SU-DHL-6 (cell line): ENCODE measurements around the gene PHACTR1.

ENCODE experiments used
- H2AFZ ChIP-seq: fragments of 200-600 bp; sonication (generic); 2 replicates; pipeline ENCODE4 v1.6.1; 2014; ENCODE audit warnings: low read depth, mild to moderate bottlenecking, moderate library complexity, mixed read lengths, antibody characterized with exemption, low read length; ENCODE audit not compliant: severe bottlenecking
- H3F3A ChIP-seq: fragments of 200-600 bp; shearing (Covaris generic); 2 replicates; pipeline ENCODE4 v1.6.0; 2016; ENCODE audit warnings: antibody characterized with exemption, mild to moderate bottlenecking; ENCODE audit not compliant: insufficient read depth
- H3K27ac ChIP-seq: fragments of 200-600 bp; sonication (generic); 2 replicates; pipeline ENCODE4 v1.5.1; 2016; ENCODE audit warnings: low read depth, mild to moderate bottlenecking, low read length, moderate library complexity, mixed read lengths
- H3K27me3 ChIP-seq: fragments of 200-600 bp; sonication (generic), shearing (Covaris generic); 2 replicates; pipeline ENCODE4 v1.6.0; 2014; ENCODE audit warnings: mild to moderate bottlenecking, low read length
- H3K36me3 ChIP-seq: fragments of 200-600 bp; sonication (generic); 2 replicates; pipeline ENCODE4 v1.6.1; 2014; ENCODE audit warnings: mild to moderate bottlenecking, low read length, mixed read lengths
- H3K4me2 ChIP-seq: fragments of 300-600, 200-600 bp; shearing (Covaris generic), sonication (generic); 2 replicates; pipeline ENCODE4 v1.6.0; 2014; ENCODE audit warnings: low read length, low read depth, mild to moderate bottlenecking; ENCODE audit not compliant: poor library complexity, severe bottlenecking
- H3K4me3 ChIP-seq: fragments of 200-600 bp; sonication (generic); 2 replicates; pipeline ENCODE4 v1.5.1; 2014; ENCODE audit warnings: antibody characterized with exemption, low read length, mild to moderate bottlenecking, mixed read lengths; ENCODE audit not compliant: insufficient read depth, poor library complexity, severe bottlenecking
- H3K79me2 ChIP-seq: fragments of 200-600 bp; sonication (generic); 2 replicates; pipeline ENCODE4 v1.6.1; 2014; ENCODE audit warnings: mild to moderate bottlenecking, low read length, moderate library complexity; ENCODE audit not compliant: insufficient read depth
- H3K9ac ChIP-seq: fragments of 200-600 bp; sonication (generic); 2 replicates; pipeline ENCODE4 v1.7.0; 2014; ENCODE audit warnings: mild to moderate bottlenecking, low read length
- H3K9me2 ChIP-seq: fragments of 200-600 bp; sonication (generic); replicated peaks from 2 replicates; pipeline ENCODE4 v1.6.1; 2014; ENCODE audit warnings: low read length; ENCODE audit not compliant: insufficient read depth
- H3K9me3 ChIP-seq: fragments of 200-600 bp; sonication (generic); 2 replicates; pipeline ENCODE4 v1.6.1; 2014; ENCODE audit warnings: low read length, mixed read lengths; ENCODE audit not compliant: insufficient read depth
- H4K20me1 ChIP-seq: fragments of 200-600 bp; sonication (generic); 2 replicates; pipeline ENCODE4 v1.6.1; 2014; ENCODE audit warnings: low read depth, mild to moderate bottlenecking, antibody characterized with exemption, low read length, moderate library complexity, mixed read lengths
- CTCF ChIP-seq: fragments of 200-600 bp; sonication (generic); IDR thresholded peaks from one replicate; pipeline ENCODE4 v1.5.1; 2017; ENCODE audit warnings: antibody characterized with exemption, mild to moderate bottlenecking, low read length, moderate library complexity; ENCODE audit not compliant: insufficient read depth, poor library complexity, severe bottlenecking
- EZH2phosphoT487 ChIP-seq: fragments of 200-600 bp; sonication (generic), shearing (Covaris generic); conservative IDR thresholded peaks from 2 replicates; pipeline ENCODE4 v1.6.1; 2018; ENCODE audit warnings: mild to moderate bottlenecking, antibody characterized with exemption, low read length, moderate library complexity, mixed read lengths

PHACTR1 gene

GRCh38 chr6:13267142-13267651 lies 550.6 kb downstream of the PHACTR1 start:
- Histone ChIP-seq H2AFZ (no peak overlapping the region), H3K9me2 (no peaks in the 10 kb centered on the region), H3K27me3 (no peaks in the 10 kb centered on the region), H4K20me1 (no peaks in the 10 kb centered on the region), H3F3A (peaks cover 13% of the 10 kb centered on the region), H3K9me3 (no peaks in the 10 kb centered on the region), H3K4me2 (no peak overlapping the region), H3K79me2 (no peaks in the 10 kb centered on the region), H3K36me3 (no peaks in the 10 kb centered on the region), H3K9ac (no peak overlapping the region), H3K27ac (no peak overlapping the region), H3K4me3 (no peak overlapping the region)
- no peak for TF ChIP-seq CTCF
- no peak for TF ChIP-seq EZH2phosphoT487

- H3K4me2 ChIP-seq: no peak overlapping the region
- H3K27me3 ChIP-seq: no peaks in the 10 kb centered on the region
- no peaks in the 10 kb centered on the region for H3K9me2 ChIP-seq
- H3F3A ChIP-seq: peaks cover 8% of the 10 kb centered on the region; the same call in 1 of the 2 replicates
- no peak overlapping the region for H2AFZ ChIP-seq
- no peaks in the 10 kb centered on the region for H4K20me1 ChIP-seq
- no peak overlapping the region for H3K9ac ChIP-seq
- H3K36me3 ChIP-seq: no peaks in the 10 kb centered on the region
- H3K27ac ChIP-seq: no peak overlapping the region
- no peak for TF ChIP-seq EZH2phosphoT487
- TF ChIP-seq CTCF: no peak
- no peak overlapping the region for H3K4me3 ChIP-seq
- H3K9me3 ChIP-seq: no peaks in the 10 kb centered on the region
- H3K79me2 ChIP-seq: no peaks in the 10 kb centered on the region; the same call in 1 of the 2 replicates
These were observed 552.4 kb downstream of the PHACTR1 start for GRCh38 chr6:13268913-13269518.

- H3K27ac ChIP-seq: peak overlapping the region; percentile 11
- no peaks in the 10 kb centered on the region for H3K9me2 ChIP-seq
These were observed 555.8 kb downstream of the PHACTR1 start for GRCh38 chr6:13272131-13273046.

More at GRCh38 chr6:13272131-13273046, 555.8 kb downstream of the PHACTR1 start:
- Histone ChIP-seq H3K9me3 (no peaks in the 10 kb centered on the region), H4K20me1 (no peaks in the 10 kb centered on the region), H3F3A (peaks cover 16% of the 10 kb centered on the region), H2AFZ (peak overlapping the region; percentile 7), H3K36me3 (no peaks in the 10 kb centered on the region), H3K79me2 (no peaks in the 10 kb centered on the region; the same call in 1 of the 2 replicates), H3K9ac (peak overlapping the region; percentile 47), H3K4me2 (peak overlapping the region; percentile 75), H3K27me3 (no peaks in the 10 kb centered on the region), H3K4me3 (peak overlapping the region; percentile 54)
- no peak for TF ChIP-seq CTCF
- no peak for TF ChIP-seq EZH2phosphoT487
